Peyer's patch (tissue), 4 donors: ENCODE data around the gene KLHL7. TPM values are rescaled to one million over a fixed set of nuclear protein-coding genes. Genes with fewer than 3 reads are reported as not detected.

Experiments
- DNase-seq, 3 donors: peaks; one replicate each; pipeline ENCODE4 v3.0.0-alpha.2; 2017 to 2019
- H3K27ac ChIP-seq, 4 donors: fragments of 200-600 bp; sonication (generic); one replicate each; pipeline ENCODE4 v1.5.1; 2016 to 2019
- H3K27me3 ChIP-seq, 2 donors: fragments of 200-600 bp; sonication (generic); one replicate each; pipeline ENCODE4 v1.5.1; 2019
- H3K36me3 ChIP-seq, 3 donors: fragments of 200-600 bp; sonication (generic); one replicate each; pipeline ENCODE4 v1.5.1; 2016 to 2019
- H3K4me1 ChIP-seq, 4 donors: fragments of 200-600 bp; sonication (generic); one replicate each; pipeline ENCODE4 v1.5.1; 2016 to 2019
- H3K4me3 ChIP-seq, 4 donors: fragments of 200-600 bp; sonication (generic); 1 replicate in 3 of 4; 2 replicates in 1 of 4; pipeline ENCODE4 v1.5.1; 2016 to 2019; ENCODE audit warnings: mild to moderate bottlenecking in 1 of 4
- H3K9me3 ChIP-seq, 4 donors: fragments of 200-600 bp; sonication (generic); one replicate each; pipeline ENCODE4 v1.5.1; 2016 to 2019; ENCODE audit warnings: mild to moderate bottlenecking in 1 of 4
- POLR2A ChIP-seq, 2 donors: fragments of 450-650 bp; IDR thresholded peaks; one replicate each; pipeline ENCODE4 v1.5.1; 2017; ENCODE audit warnings: antibody characterized with exemption in 2 of 2, mild to moderate bottlenecking in 2 of 2, moderate library complexity in 2 of 2
- total RNA-seq, 4 donors: library from RNA; depleted of rRNA; stranded (reverse); fragments of >200 nt; gene quantifications; one replicate each; pipeline ENCODE4 v1.1.0, GENCODE V29; 2016
- TF ChIP-seq, protein P1 (sequence below), 6 experiments: fragments of 450-650 bp in 4 of 6; fragments of 200-600 bp in 2 of 6; sonication (generic) in 1 of 6; IDR thresholded peaks; one replicate each; pipeline ENCODE4 v1.5.1; 2017 to 2019; ENCODE audit warnings: antibody characterized with exemption in 6 of 6, mild to moderate bottlenecking in 3 of 6, moderate library complexity in 1 of 6

KLHL7 gene
- total RNA-seq, 4 donors from 2014 or later, result 16.7 to 53.6 (median 23.1) TPM

DNA sequence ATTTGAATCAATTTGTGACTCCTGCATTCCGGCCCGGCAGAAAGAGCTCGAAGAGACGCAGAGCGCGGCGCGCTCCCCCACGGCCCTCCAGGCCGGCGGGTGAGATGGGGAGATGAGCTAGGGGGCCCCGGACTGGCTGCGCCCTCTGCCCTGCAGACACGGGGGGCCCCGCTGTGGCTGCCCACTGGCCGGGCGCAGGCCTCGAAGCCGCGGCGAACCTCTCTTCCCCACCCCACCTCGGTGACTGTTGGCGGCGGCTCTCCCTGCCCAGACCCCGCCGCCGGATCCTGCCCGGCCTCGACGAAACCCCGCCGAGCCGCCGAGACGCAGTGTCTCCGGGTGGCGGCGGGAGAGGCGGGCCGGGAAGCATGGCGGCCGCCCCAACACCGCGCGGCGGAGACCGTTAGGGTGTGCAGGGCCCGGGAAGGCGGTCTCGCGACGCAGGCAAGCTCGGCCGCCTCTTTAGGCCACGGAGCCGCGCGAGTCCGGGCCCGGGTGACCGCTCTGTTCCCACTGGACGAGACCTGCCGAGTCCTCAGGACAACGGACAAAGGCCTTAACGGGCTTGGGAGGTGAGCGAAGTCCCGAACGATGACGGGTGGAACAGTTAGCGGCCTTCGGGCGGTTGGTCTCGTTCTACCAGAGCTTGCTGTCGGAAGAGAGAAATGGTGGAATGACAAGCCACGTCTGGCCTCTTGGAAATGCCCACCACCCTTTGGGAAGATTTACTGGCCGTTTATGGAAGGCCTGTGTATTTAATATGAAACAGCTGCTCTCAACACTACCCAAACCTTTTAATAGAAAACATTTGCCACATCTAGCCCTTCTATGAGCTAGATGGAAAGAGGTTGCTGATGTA is 100.6 kb downstream of the KLHL7 start:
- Histone ChIP-seq H3K27me3 (no peaks in the 10 kb centered on the region), H3K4me3 (peak overlapping the region in 2 of 4 donors; percentile 12 to 36), H3K27ac (peak overlapping the region in 2 of 4 donors; percentile 6 to 28), H3K36me3 (peaks cover 0 to 8% (median 0%) of the 10 kb centered on the region in 3 donors), H3K9me3 (no peaks in the 10 kb centered on the region), H3K4me1 (no peaks in the 10 kb centered on the region)
- TF ChIP-seq POLR2A (IDR thresholded peaks at IDR 0.05), result no peak
- TF ChIP-seq, protein P1, sequence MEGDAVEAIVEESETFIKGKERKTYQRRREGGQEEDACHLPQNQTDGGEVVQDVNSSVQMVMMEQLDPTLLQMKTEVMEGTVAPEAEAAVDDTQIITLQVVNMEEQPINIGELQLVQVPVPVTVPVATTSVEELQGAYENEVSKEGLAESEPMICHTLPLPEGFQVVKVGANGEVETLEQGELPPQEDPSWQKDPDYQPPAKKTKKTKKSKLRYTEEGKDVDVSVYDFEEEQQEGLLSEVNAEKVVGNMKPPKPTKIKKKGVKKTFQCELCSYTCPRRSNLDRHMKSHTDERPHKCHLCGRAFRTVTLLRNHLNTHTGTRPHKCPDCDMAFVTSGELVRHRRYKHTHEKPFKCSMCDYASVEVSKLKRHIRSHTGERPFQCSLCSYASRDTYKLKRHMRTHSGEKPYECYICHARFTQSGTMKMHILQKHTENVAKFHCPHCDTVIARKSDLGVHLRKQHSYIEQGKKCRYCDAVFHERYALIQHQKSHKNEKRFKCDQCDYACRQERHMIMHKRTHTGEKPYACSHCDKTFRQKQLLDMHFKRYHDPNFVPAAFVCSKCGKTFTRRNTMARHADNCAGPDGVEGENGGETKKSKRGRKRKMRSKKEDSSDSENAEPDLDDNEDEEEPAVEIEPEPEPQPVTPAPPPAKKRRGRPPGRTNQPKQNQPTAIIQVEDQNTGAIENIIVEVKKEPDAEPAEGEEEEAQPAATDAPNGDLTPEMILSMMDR (IDR thresholded peaks at IDR 0.05), result no peak
- DNase-seq, result no peak

DNA sequence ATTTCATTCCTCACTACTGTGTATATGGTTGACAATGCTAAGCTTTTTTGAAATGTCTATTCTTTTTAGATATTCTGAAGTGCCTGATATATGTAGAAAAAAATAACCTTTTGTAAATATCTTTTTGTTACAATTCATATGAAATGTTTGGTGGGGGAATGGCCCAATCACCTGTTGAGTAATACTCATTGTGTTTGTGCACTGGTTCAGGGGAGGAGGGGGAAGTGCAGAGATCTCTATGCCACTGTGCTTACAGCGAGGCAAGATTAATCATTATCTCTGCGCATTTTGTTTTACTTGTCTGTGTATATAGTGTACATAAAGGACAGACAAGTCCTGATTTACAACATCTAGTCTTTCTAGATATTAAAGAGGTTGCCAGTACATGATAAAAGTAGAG is 101.4 kb downstream of the KLHL7 start:
- Histone ChIP-seq H3K9me3 (no peaks in the 10 kb centered on the region), H3K36me3 (no peaks in the 10 kb centered on the region), H3K27me3 (no peaks in the 10 kb centered on the region), H3K4me1 (no peaks in the 10 kb centered on the region), H3K27ac (no peak overlapping the region), H3K4me3 (no peak overlapping the region)
- TF ChIP-seq POLR2A (IDR thresholded peaks at IDR 0.05), result no peak
- TF ChIP-seq, protein P1 (IDR thresholded peaks at IDR 0.05), result no peak
- no peak for DNase-seq

DNA sequence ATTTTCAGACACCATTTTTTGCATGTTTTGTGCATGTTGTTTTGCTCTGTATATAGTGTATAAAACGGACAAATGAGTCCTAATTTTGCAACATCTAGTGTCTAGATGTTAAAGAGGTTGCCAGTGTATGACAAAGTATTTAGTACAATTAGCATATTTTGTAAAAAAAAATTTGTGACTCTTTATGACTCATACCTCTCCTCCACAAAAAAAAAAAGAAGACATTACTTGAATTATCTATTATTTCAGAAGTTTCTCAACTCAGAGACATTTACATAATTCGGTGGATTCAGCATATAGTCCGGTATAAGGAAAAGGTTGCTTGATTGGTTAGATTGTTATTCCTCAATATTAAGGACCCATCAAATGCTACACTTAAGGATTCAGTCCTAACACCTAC is 102.3 kb downstream of the KLHL7 start:
- no peaks in the 10 kb centered on the region for H3K4me1 ChIP-seq
- TF ChIP-seq POLR2A (IDR thresholded peaks at IDR 0.05), result no peak
- TF ChIP-seq, protein P1 (IDR thresholded peaks at IDR 0.05), result no peak
- no peak overlapping the region for H3K4me3 ChIP-seq
- no peaks in the 10 kb centered on the region for H3K27me3 ChIP-seq
- H3K36me3 ChIP-seq, result no peaks in the 10 kb centered on the region
- no peak for DNase-seq
- no peaks in the 10 kb centered on the region for H3K9me3 ChIP-seq
- H3K27ac ChIP-seq, result no peak overlapping the region

DNA sequence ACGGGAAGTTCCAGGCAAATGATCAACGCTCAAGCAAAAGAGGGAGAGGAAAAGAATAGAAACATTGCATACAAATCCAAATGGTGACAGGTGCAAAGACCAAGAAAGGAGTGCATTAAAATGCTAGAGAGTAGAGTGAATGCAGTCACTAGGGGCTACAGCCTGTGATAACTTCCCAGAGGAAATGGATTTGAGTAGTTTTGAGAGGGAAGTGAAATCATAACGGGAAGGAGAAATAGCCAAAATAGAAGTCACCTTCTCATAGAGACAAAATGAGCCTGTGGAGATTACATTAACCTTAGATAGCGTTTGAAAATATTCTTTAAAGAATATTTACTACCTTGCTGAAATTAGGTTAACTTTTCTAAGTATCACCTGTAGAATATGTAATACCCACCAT is 102.7 kb downstream of the KLHL7 start:
- Histone ChIP-seq H3K27ac (no peak overlapping the region), H3K4me1 (no peaks in the 10 kb centered on the region), H3K9me3 (no peaks in the 10 kb centered on the region), H3K36me3 (no peaks in the 10 kb centered on the region), H3K4me3 (no peak overlapping the region), H3K27me3 (no peaks in the 10 kb centered on the region)
- TF ChIP-seq, protein P1 (IDR thresholded peaks at IDR 0.05), result no peak
- no peak for TF ChIP-seq POLR2A (IDR thresholded peaks at IDR 0.05)
- no peak for DNase-seq

DNA sequence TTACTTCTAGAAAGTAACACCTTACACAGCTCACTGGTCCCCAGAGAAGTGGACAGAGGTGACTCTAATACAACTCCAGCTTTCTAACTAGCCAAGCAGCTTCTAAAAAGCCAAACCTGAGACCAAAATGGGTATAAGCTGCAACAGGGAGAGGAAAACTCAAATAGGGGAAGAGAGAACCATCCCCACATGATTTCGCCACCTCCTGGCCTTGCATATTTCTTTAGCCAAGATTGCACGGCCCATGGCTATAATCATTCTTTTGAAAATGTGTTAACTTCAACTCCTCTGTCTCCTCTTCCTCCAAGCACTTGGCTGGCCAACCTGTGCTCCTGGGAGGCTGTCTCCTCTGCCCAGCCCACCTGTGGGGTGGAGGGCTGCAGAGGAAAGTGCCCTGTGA is 104.9 kb downstream of the KLHL7 start:
- DNase-seq, result no peak
- Histone ChIP-seq H3K4me3 (no peak overlapping the region), H3K9me3 (no peaks in the 10 kb centered on the region), H3K27me3 (no peaks in the 10 kb centered on the region), H3K4me1 (no peaks in the 10 kb centered on the region), H3K36me3 (no peaks in the 10 kb centered on the region), H3K27ac (no peak overlapping the region)
- TF ChIP-seq, protein P1 (IDR thresholded peaks at IDR 0.05), result no peak
- no peak for TF ChIP-seq POLR2A (IDR thresholded peaks at IDR 0.05)
